H1 (cell line): ENCODE measurements around the gene ABI3BP. TPM values are rescaled to one million over a fixed set of nuclear protein-coding genes. Genes with fewer than 3 reads are reported as not detected.

Source experiments
- CTCF ChIA-PET: fragments of 300-600 bp; sonication (Branson Sonifier 250); formaldehyde crosslinking; loops from one replicate; lab custom pipeline; 2021; ENCODE audit not compliant: partially characterized antibody; lab: Charles Lee
- POLR2A ChIA-PET: fragments of 300-600 bp; sonication (Branson Sonifier 250); formaldehyde crosslinking; loops from one replicate; lab custom pipeline; 2021; ENCODE audit warnings: inconsistent platforms; ENCODE audit not compliant: partially characterized antibody; lab: Charles Lee
- DNase-seq, 2 experiments: peaks; one replicate each; pipeline versions ENCODE4 v3.0.0 to v3.0.0-alpha.2; 2010 to 2022; ENCODE audit warnings: low spot score in 2 of 2, low read depth in 1 of 2, mixed read lengths in 1 of 2
- FAIRE-seq: peaks from 2 replicates; lab custom pipeline; 2011; peaks lifted over from hg19 to GRCh38; lab: Jason Lieb, UNC
- H2AFZ ChIP-seq: 2 replicates; pipeline ENCODE4 v1.8.1; 2012; ENCODE audit warnings: low read length, inconsistent platforms
- H2AK5ac ChIP-seq: 2 replicates; pipeline ENCODE4 v1.6.1; 2013; ENCODE audit warnings: low read depth, low read length
- H2BK120ac ChIP-seq: replicated peaks from 2 replicates; pipeline ENCODE3; 2013; ENCODE audit warnings: low read depth, low read length, inconsistent platforms
- H2BK12ac ChIP-seq: 2 replicates; pipeline ENCODE4 v1.6.1; 2013; ENCODE audit warnings: low read depth, low read length
- H2BK15ac ChIP-seq: 2 replicates; pipeline ENCODE4 v1.6.1; 2013; ENCODE audit warnings: low read length
- H2BK20ac ChIP-seq: 2 replicates; pipeline ENCODE4 v1.6.1; 2013; ENCODE audit warnings: low read length
- H2BK5ac ChIP-seq: 2 replicates; pipeline ENCODE4 v1.6.1; 2013; ENCODE audit warnings: low read depth, low read length
- H3K14ac ChIP-seq: 2 replicates; pipeline ENCODE4 v1.6.1; 2013; ENCODE audit warnings: inconsistent platforms; ENCODE audit not compliant: insufficient read length
- H3K18ac ChIP-seq: 2 replicates; pipeline ENCODE4 v1.6.1; 2013; ENCODE audit warnings: low read length; ENCODE audit errors: extremely low read depth
- H3K23ac ChIP-seq: 2 replicates; pipeline ENCODE4 v1.6.1; 2013; ENCODE audit warnings: inconsistent platforms; ENCODE audit not compliant: insufficient read length
- H3K23me2 ChIP-seq: 2 replicates; pipeline ENCODE4 v1.6.1; 2013; ENCODE audit warnings: low read depth, low read length
- H3K27ac ChIP-seq: 2 replicates; pipeline ENCODE4 v1.6.1; 2011; ENCODE audit warnings: low read depth, low read length, inconsistent platforms
- H3K27me3 ChIP-seq, 4 experiments: replicated peaks in 1 of 4; 1 replicate in 1 of 4; 2 replicates in 3 of 4; pipeline versions ENCODE4 v1.6.1 to v1.8.1; 2011 to 2013; ENCODE audit warnings: low read length in 3 of 4, mild to moderate bottlenecking in 3 of 4, inconsistent platforms in 2 of 4, mixed read lengths in 2 of 4, moderate library complexity in 1 of 4; ENCODE audit not compliant: control insufficient read depth in 3 of 4, insufficient read depth in 3 of 4; ENCODE audit errors: extremely low read depth in 1 of 4
- H3K36me3 ChIP-seq, 4 experiments: 2 replicates each; pipeline versions ENCODE4 v1.6.1 to v1.8.1; 2011 to 2013; ENCODE audit warnings: mild to moderate bottlenecking in 4 of 4, low read length in 3 of 4, moderate library complexity in 2 of 4, control low read depth in 1 of 4, inconsistent platforms in 1 of 4; ENCODE audit not compliant: insufficient read depth in 4 of 4, control insufficient read depth in 2 of 4
- H3K4ac ChIP-seq: replicated peaks from 2 replicates; pipeline ENCODE3; 2013; ENCODE audit warnings: low read length, low read depth, mixed read lengths, inconsistent platforms; ENCODE audit not compliant: insufficient read length
- H3K4me1 ChIP-seq, 4 experiments: replicated peaks in 1 of 4; 1 replicate in 1 of 4; 2 replicates in 3 of 4; pipeline versions ENCODE4 v1.6.1 to v1.8.1; 2011 to 2013; ENCODE audit warnings: low read length in 3 of 4, inconsistent platforms in 2 of 4, mixed read lengths in 1 of 4; ENCODE audit not compliant: insufficient read depth in 4 of 4, control insufficient read depth in 3 of 4
- H3K4me2 ChIP-seq, 2 experiments: 2 replicates each; pipeline versions ENCODE4 v1.6.1 to v1.8.1; 2011 to 2013; ENCODE audit warnings: low read depth in 2 of 2, low read length in 2 of 2, control low read depth in 1 of 2, inconsistent platforms in 1 of 2, mild to moderate bottlenecking in 1 of 2; ENCODE audit not compliant: insufficient read depth in 1 of 2
- H3K4me3 ChIP-seq, 4 experiments: fragments of 200-600, 300-600 bp in 1 of 4; sonication (generic), shearing (Covaris generic), sonication (Bioruptor Twin) in 1 of 4; 2 replicates each; pipeline versions ENCODE4 v1.5.1 to v1.8.1; 2011 to 2016; ENCODE audit warnings: low read length in 4 of 4, low read depth in 3 of 4, control low read depth in 2 of 4, inconsistent platforms in 2 of 4, mild to moderate bottlenecking in 2 of 4, mixed read lengths in 1 of 4, moderate library complexity in 1 of 4; ENCODE audit not compliant: insufficient read depth in 2 of 4; ENCODE audit errors: extremely low read depth in 1 of 4
- H3K56ac ChIP-seq: replicated peaks from 2 replicates; pipeline ENCODE3; 2013; ENCODE audit warnings: low read depth, mild to moderate bottlenecking, mixed read lengths, low read length, inconsistent platforms; ENCODE audit not compliant: insufficient read length
- H3K79me1 ChIP-seq: 2 replicates; pipeline ENCODE4 v1.6.1; 2013; ENCODE audit warnings: low read depth, low read length, control low read depth
- H3K79me2 ChIP-seq, 2 experiments: 2 replicates each; pipeline versions ENCODE4 v1.6.1 to v1.8.1; 2012 to 2013; ENCODE audit warnings: low read length in 2 of 2, mild to moderate bottlenecking in 2 of 2, inconsistent platforms in 1 of 2; ENCODE audit not compliant: insufficient read depth in 2 of 2, control insufficient read depth in 1 of 2
- H3K9ac ChIP-seq, 4 experiments: replicated peaks in 1 of 4; 1 replicate in 1 of 4; 2 replicates in 3 of 4; pipeline versions ENCODE4 v1.6.1 to v1.8.1; 2011 to 2013; ENCODE audit warnings: low read depth in 3 of 4, low read length in 3 of 4, control low read depth in 2 of 4, mild to moderate bottlenecking in 2 of 4, moderate library complexity in 2 of 4, inconsistent platforms in 1 of 4; ENCODE audit errors: extremely low read depth in 1 of 4
- H3K9me3 ChIP-seq, 2 experiments: 2 replicates each; pipeline versions ENCODE4 v1.6.1 to v1.8.1; 2012 to 2013; ENCODE audit warnings: mild to moderate bottlenecking in 2 of 2, moderate library complexity in 2 of 2, control low read depth in 1 of 2, inconsistent platforms in 1 of 2, low read depth in 1 of 2, low read length in 1 of 2, mixed read lengths in 1 of 2; ENCODE audit not compliant: insufficient read depth in 2 of 2
- H4K20me1 ChIP-seq, 2 experiments: replicated peaks in 1 of 2; 2 replicates each; pipeline versions ENCODE3 to v1.8.1; 2011 to 2013; ENCODE audit warnings: inconsistent platforms in 2 of 2, low read length in 2 of 2, mild to moderate bottlenecking in 1 of 2; ENCODE audit not compliant: insufficient read depth in 2 of 2, control insufficient read depth in 1 of 2
- H4K5ac ChIP-seq: 2 replicates; pipeline ENCODE4 v1.6.1; 2013; ENCODE audit warnings: low read length, low read depth, mixed read lengths, inconsistent platforms; ENCODE audit not compliant: insufficient read length
- H4K8ac ChIP-seq: 2 replicates; pipeline ENCODE4 v1.8.0; 2013; ENCODE audit warnings: mild to moderate bottlenecking, moderate library complexity, low read length, inconsistent platforms; ENCODE audit not compliant: insufficient read depth; ENCODE audit errors: extremely low read depth
- H4K91ac ChIP-seq: replicated peaks from 2 replicates; pipeline ENCODE3; 2013; ENCODE audit warnings: low read length, mixed read lengths, inconsistent platforms; ENCODE audit not compliant: insufficient read length
- BRCA1 ChIP-seq: IDR thresholded peaks from 2 replicates; pipeline ENCODE4 v1.6.1; 2012; ENCODE audit warnings: low read depth, low read length, improper control_type of control experiment
- CEBPB ChIP-seq: IDR thresholded peaks from 2 replicates; pipeline ENCODE4 v1.6.1; 2012; ENCODE audit warnings: low read depth, low read length
- CTCF ChIP-seq, 3 experiments: IDR thresholded peaks; 1 replicate in 2 of 3; 2 replicates in 1 of 3; pipeline versions ENCODE4 v1.5.1 to v1.6.1; 2011; ENCODE audit warnings: low read length in 3 of 3, mild to moderate bottlenecking in 3 of 3, inconsistent platforms in 2 of 3, low read depth in 1 of 3, moderate library complexity in 1 of 3; ENCODE audit not compliant: insufficient read depth in 1 of 3; ENCODE audit errors: control extremely low read depth in 1 of 3
- RAD21 ChIP-seq, 2 experiments: IDR thresholded peaks in 1 of 2; conservative IDR thresholded peaks in 1 of 2; 2 replicates each; pipeline ENCODE4 v1.6.1; 2011; ENCODE audit warnings: low read depth in 2 of 2, low read length in 2 of 2, improper control_type of control experiment in 1 of 2, inconsistent platforms in 1 of 2, mild to moderate bottlenecking in 1 of 2, moderate library complexity in 1 of 2
- RNF2 ChIP-seq: fragments of 200-900, 300-1000 bp; sonication (generic); IDR thresholded peaks from 2 replicates; pipeline ENCODE4 v1.7.1; 2016; ENCODE audit warnings: borderline replicate concordance, low read depth, mild to moderate bottlenecking, antibody characterized with exemption, low read length; ENCODE audit not compliant: poor library complexity, severe bottlenecking; ENCODE audit errors: missing control alignments
- SAP30 ChIP-seq: fragments of 300-600 bp; sonication (generic); IDR thresholded peaks from 2 replicates; pipeline ENCODE4 v1.7.1; 2012; ENCODE audit warnings: low read length, moderate library complexity, mild to moderate bottlenecking, inconsistent platforms; ENCODE audit not compliant: insufficient read depth, insufficient replicate concordance
- SIRT6 ChIP-seq: IDR thresholded peaks from one replicate; pipeline ENCODE4 v1.7.1; 2012; ENCODE audit warnings: low read length, inconsistent platforms
- SIX5 ChIP-seq: IDR thresholded peaks from 2 replicates; pipeline ENCODE4 v1.6.1; 2011; ENCODE audit warnings: mild to moderate bottlenecking, low read depth, low read length
- SP2 ChIP-seq: IDR thresholded peaks from 2 replicates; pipeline ENCODE4 v1.6.1; 2012; ENCODE audit warnings: mild to moderate bottlenecking, low read length, inconsistent platforms
- SP4 ChIP-seq: IDR thresholded peaks from 2 replicates; pipeline ENCODE4 v1.6.1; 2012; ENCODE audit warnings: low read length, inconsistent platforms
- SUZ12 ChIP-seq: fragments of 200-600 bp; sonication (generic); IDR thresholded peaks from 2 replicates; pipeline ENCODE4 v1.6.1; 2012; ENCODE audit warnings: mild to moderate bottlenecking, inconsistent platforms, low read length, moderate library complexity, mixed read lengths
- TAF1 ChIP-seq: IDR thresholded peaks from 2 replicates; pipeline ENCODE4 v1.6.1; 2011; ENCODE audit warnings: mild to moderate bottlenecking, low read depth, low read length
- WGBS, 2 experiments: shearing (Covaris generic) in 1 of 2; methylation state at CpG; one replicate each; pipeline versions ENCODE4 v1.1.6 to v1.1.7; 2013 to 2015; ENCODE audit warnings: low lambda C conversion rate in 2 of 2, mixed read lengths in 2 of 2, inconsistent platforms in 1 of 2, low coverage in 1 of 2, missing lambda C conversion rate in 1 of 2; ENCODE audit not compliant: insufficient replicate concordance in 2 of 2, insufficient coverage in 1 of 2, insufficient read length in 1 of 2; ENCODE audit errors: extremely low coverage in 1 of 2, missing lambda C conversion rate in 1 of 2; 5-methylcytosine and 5-hydroxymethylcytosine counted together
- polyA plus RNA-seq, 7 experiments: library from polyadenylated mRNA; depleted of rRNA in 3 of 7; stranded (reverse) in 5 of 7; unstranded in 2 of 7; fragments of >200 nt in 5 of 7; fragments of 200-250 nt in 2 of 7; gene quantifications; 1 replicate in 5 of 7; 2 replicates in 1 of 7; 4 replicates in 1 of 7; pipeline versions ENCODE4 v1.2.1 to v1.2.3, GENCODE V29; 2011 to 2013; ENCODE audit warnings: missing spikeins in 2 of 7, mixed read lengths in 2 of 7
- total RNA-seq: library from RNA; stranded (reverse); fragmentation: NEBNext Ultra II Directional; extraction: Animal tissue kit (Norgen Biotek cat#: 25700); gene quantifications from 2 replicates; pipeline ENCODE4 v1.2.1, GENCODE V29; 2021

ABI3BP gene
- total and polyA plus RNA-seq, 2 of the 8 experiments (the other 6 are each of a cell fraction or from before 2014, with no cell fraction given): 0.08 to 0.32 TPM

GRCh38 chr3:100947119-100947518, 46.1 kb downstream of the ABI3BP start:
- no peaks in the 10 kb centered on the region for H3K9me3 ChIP-seq
- FAIRE-seq (no peak), DNase-seq (no peak)
- POLR2A ChIA-PET: no interaction called here
- WGBS, 2 experiments: 92% methylated on average over 3 of the region's 3 CpGs; no CpG with 5 or more reads in 1 of the 2 experiments
- no peak overlapping the region for H2AFZ ChIP-seq
- H3K27ac ChIP-seq: no peak overlapping the region
- H3K4me2 ChIP-seq: no peak overlapping the region
- H2BK5ac ChIP-seq: no peak overlapping the region
- CTCF ChIA-PET: interaction anchor here (0.6 to 1.7 kb wide), 4 partner anchors 8 to 455 kb away, joined by 3 to 7 read pairs (median 4); no protein-coding TSS in a partner anchor
- H2BK120ac ChIP-seq: no peak overlapping the region
- H2AK5ac ChIP-seq: no peak overlapping the region
- no peaks in the 10 kb centered on the region for H3K79me2 ChIP-seq
- H4K8ac ChIP-seq: no peak overlapping the region
- H3K23me2 ChIP-seq: no peaks in the 10 kb centered on the region
- H3K56ac ChIP-seq: no peak overlapping the region
- H2BK15ac ChIP-seq: no peak overlapping the region
- no peak overlapping the region for H4K5ac ChIP-seq
- H3K36me3 ChIP-seq: no peaks in the 10 kb centered on the region
- H3K4me1 ChIP-seq: no peaks in the 10 kb centered on the region
- no peaks in the 10 kb centered on the region for H4K20me1 ChIP-seq
- no peak overlapping the region for H3K18ac ChIP-seq
- no peak overlapping the region for H3K14ac ChIP-seq
- H3K27me3 ChIP-seq: peaks cover 0 to 1% (median 0%) of the 10 kb centered on the region in 4 experiments; a peak in 1 of 7 replicates
- H3K9ac ChIP-seq: no peak overlapping the region
- no peak overlapping the region for H4K91ac ChIP-seq
- no peak overlapping the region for H3K4me3 ChIP-seq
- H2BK20ac ChIP-seq: no peak overlapping the region
- no peaks in the 10 kb centered on the region for H3K79me1 ChIP-seq
- H3K23ac ChIP-seq: no peak overlapping the region
- no peak overlapping the region for H2BK12ac ChIP-seq
- H3K4ac ChIP-seq: no peak overlapping the region
- TF ChIP-seq SIRT6: no peak
- no peak for TF ChIP-seq SAP30
- no peak for TF ChIP-seq RNF2
- TF ChIP-seq SIX5: no peak
- no peak for TF ChIP-seq RAD21 (IDR thresholded peaks at IDR 0.05 in 1 of 2, conservative IDR thresholded peaks at IDR 0.05 in 1 of 2; ENCODE audit: low read depth in 2 of 2, low read length in 2 of 2)
- no peak for TF ChIP-seq SP4
- no peak for TF ChIP-seq CTCF (IDR thresholded peaks at IDR 0.05; ENCODE audit: control extremely low read depth in 1 of 3, insufficient read depth in 1 of 3, low read depth in 1 of 3, low read length in 3 of 3)
- TF ChIP-seq TAF1: no peak
- TF ChIP-seq SUZ12: no peak
- no peak for TF ChIP-seq BRCA1
- no peak for TF ChIP-seq SP2
- no peak for TF ChIP-seq CEBPB
